ENCODE measurements around the gene CD9.

- TF ChIP-seq, protein P1, sequence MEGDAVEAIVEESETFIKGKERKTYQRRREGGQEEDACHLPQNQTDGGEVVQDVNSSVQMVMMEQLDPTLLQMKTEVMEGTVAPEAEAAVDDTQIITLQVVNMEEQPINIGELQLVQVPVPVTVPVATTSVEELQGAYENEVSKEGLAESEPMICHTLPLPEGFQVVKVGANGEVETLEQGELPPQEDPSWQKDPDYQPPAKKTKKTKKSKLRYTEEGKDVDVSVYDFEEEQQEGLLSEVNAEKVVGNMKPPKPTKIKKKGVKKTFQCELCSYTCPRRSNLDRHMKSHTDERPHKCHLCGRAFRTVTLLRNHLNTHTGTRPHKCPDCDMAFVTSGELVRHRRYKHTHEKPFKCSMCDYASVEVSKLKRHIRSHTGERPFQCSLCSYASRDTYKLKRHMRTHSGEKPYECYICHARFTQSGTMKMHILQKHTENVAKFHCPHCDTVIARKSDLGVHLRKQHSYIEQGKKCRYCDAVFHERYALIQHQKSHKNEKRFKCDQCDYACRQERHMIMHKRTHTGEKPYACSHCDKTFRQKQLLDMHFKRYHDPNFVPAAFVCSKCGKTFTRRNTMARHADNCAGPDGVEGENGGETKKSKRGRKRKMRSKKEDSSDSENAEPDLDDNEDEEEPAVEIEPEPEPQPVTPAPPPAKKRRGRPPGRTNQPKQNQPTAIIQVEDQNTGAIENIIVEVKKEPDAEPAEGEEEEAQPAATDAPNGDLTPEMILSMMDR (IDR thresholded peaks at IDR 0.05), result no peak
- no peak for TF ChIP-seq POLR2A (IDR thresholded peaks at IDR 0.05)
- TF ChIP-seq POLR2AphosphoS5 (IDR thresholded peaks at IDR 0.05), result no peak
Observed at GRCh38 chr12:6187948-6188793, 12.0 kb upstream of the CD9 start.

All from breast epithelium (tissue), 3 donors.